ENCODE measurements around the gene ARX.

The ARX gene

DNA sequence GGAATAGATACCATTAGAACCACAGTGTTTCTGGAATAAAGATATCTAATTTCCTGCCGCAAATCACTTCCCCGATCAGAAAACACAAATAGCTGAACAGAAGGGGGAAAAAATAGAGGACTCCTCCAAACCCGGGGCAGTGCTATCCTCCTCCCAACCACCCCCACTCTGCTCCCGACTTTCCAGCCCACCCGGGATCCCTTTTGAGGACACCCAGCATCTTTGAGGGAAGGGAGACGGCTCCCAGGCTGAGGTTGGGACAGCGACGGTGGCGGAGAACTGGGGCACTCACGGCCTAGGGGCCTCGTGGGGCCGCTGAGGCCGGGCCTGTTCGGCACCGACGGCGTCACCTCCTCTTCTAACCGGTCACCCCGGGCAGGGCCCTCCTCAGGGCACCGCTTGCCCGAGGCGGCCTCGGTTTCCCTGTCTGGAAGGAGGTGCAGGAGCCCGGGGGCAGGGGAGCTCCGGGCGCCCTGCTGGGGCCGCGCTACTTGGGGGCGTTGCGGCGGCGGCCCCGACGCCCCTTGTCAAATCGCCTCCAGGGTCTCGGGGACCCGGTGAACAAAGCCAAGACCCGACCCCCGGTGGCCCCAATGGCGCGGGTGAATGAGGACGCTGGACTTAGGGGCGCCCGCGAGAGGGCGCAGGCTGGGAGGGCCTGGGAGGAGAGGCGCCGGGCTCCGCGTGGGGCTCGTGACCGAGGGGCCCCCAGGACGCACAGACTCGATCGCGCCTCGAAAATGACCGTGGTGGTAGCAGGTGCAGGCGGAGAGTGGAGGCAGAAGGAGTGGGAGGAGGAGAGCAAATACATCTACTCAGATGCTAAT lies 6.9 kb upstream of the ARX start:
- TF ChIP-seq CTCF (IDR thresholded peaks at IDR 0.05): no peak

DNA sequence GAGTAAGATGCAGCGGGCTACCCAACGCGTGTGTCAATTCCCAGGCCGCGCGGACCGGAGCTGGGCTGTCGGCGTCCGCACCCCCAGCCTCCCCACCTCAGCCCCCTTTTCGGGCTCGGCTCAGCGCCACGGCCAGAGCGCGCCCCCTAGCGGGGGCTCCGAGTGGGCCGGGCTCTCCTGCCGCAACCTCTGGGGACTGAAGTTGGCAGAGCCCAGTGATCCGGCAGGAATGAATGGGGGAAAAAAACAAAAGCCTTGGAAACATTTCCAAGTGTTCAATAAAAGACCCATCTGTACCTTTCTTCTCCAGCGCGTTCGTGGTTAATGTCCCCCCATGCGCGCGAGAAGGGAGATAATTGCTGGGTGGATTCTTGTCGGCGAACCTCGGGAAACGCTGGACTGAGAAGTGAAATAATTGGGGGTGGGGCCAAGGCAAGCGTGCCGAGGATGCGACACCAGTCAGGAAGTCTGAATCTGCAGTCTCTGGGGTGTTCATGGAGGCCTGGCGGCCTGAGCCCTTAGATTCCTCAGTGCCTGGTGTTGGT lies 5.2 kb upstream of the ARX start:
- peak; percentile 74 for TF ChIP-seq CTCF (IDR thresholded peaks at IDR 0.05)

DNA sequence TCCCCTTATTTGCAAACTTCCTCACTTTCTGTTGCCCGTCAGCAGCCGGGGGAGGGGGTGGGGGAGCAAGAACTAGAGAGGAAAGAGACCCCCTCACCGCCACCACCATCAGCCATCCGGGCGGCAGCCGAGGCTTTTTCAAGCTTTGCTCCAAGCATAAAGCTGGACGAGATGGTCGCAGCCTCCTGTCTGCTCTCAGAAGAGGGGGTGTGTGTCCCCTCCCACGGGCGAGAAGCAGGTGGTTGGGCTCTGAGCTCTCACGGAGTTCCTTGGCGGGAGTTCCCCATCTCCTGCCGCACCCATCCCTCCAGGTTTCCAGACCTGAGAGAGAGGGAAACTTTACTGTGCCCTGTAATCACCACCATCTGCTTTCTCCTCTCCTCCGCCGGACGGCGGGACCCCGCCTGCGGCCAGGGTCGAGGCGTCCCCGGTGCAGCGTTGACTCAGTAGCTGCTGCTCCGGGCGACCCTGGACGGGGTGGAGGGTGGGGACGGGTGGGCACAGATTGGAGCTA lies 4.7 kb upstream of the ARX start:
- no peak for TF ChIP-seq CTCF (IDR thresholded peaks at IDR 0.05)

GRCh38 chrX:25019707-25020390 lies 4.1 kb upstream of the ARX start:
- no peak for TF ChIP-seq CTCF (IDR thresholded peaks at IDR 0.05)

DNA sequence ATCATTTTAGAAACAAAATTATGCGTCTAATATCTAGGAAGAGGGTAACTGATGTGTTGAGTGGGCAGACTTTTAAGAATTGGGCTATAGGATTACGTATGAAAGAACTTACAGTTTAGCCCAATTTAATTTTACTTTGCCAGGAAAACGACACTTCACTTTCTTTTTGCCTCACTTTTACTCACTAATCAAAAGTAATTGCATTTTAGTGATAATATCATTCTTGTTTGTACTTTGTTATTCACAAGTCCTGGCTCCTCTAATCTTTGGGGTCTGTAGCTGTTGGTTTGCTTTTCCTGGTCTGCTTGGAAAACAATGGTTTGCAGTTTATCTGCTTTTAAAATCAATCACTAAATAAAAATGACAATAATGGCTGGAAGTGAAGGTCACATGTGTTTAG lies 2.9 kb upstream of the ARX start:
- TF ChIP-seq CTCF (IDR thresholded peaks at IDR 0.05): no peak

DNA sequence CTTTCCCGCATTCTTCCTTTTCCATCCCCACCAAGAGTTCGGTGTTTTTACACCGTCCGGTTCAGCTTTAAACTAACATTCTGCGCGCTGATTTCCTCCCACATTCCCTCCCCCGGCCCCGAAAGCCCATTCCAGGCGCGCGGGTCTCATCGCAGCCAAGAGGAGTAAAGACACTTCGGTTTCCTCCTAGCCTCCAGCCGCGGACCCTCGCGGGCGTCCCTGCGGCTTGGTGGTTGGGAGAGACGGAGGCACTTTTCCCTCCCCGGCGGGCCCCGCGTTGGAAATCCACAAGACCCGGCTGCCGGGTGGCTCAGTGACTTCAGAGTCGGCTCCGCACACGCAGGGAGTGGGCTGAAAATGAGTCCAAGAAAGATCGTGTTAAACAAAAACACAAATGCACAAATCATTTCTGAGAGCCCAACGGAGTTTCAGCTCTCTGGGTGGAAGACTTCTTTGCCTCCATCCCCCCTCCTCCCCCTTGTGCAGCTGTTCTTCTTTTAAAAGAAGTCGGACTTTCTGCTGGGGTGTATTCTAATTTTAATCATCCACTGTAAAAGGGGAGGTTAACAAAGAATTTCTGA lies 2.0 kb upstream of the ARX start:
- TF ChIP-seq CTCF (IDR thresholded peaks at IDR 0.05): no peak

DNA sequence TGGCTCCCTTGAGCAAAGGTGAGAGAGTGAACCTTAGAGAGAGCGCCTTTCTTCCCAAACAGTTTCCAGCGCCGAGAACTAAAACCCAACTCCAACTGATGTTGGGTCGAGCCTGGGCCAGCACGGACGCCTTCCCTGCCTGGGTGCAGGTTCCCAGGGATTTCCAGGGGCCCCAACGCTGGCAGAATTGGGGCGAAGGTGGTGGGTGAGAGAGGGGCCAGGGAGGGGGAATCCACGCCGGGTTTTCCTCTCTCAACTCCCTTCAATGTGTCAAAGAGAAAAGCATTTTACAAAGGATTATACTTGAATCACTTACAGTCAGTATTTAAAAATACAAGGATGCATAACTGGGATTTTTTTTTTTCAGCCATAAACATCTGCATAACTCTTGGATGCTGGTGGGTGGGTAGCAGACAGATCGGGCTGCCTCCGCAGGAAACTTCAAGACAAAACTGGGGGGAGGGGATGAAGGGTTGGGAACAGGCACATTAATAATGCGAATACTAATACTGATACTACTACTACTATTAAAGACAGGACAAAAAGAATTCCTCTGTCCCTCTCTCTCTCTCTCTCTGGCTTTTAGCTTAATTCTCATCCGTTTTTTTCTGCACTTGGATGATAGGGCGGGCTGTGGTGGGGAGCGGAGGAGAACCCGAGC lies 1.3 kb upstream of the ARX start:
- TF ChIP-seq CTCF (IDR thresholded peaks at IDR 0.05): no peak

All from LNCAP (cell line).